EH (cell line): ENCODE measurements around the gene KDM4C.
A peak's percentile ranks its signal among the peaks of the same experiment; 100 is the strongest.

Experiments
- DNase-seq: peaks from one replicate; pipeline ENCODE4 v3.0.0-alpha.2; 2015; ENCODE audit warnings: low read depth

The KDM4C gene

DNA sequence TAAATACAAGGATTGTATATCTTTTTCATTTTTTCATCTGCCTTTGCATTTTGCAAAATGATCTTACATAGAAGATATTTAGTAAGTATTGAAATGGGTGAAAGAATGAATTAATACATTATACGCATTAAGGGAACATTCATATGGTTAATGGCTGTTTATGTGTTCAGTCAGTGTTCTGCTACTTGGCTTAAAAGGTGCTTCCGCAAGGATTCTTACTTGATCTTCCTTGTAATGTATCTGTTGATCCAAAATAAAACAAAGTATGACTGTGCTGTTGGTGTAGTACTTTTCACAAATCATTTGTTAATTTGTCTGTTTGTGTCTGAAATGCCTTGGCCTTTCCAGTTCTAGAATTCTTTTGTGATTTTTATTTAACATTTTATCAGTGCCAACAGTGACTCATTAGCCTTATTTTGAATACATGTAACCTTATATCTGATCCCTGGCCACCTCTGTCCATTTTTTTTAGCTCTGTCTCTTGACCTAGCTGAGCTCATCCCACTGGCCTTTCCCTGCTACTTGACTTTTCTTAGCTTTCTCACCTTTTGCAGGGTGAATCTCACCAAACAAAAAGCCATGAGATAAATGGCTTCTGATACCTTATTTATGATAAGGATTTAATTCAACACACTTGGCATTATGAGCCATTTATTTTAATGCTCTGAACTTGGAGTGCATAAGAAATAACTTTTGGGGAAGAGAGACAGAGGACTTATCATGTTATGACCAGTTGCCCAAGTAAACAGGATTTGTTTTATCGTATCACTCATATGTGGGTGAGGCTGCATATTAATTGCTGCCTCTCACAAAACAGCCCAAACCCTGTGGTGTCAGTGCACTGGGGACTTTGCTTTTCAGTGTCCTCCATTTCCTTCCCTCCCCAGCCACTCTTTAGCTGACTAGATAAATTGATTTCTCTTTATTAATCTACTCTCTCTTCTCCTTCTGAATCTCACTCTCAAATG lies 340.3 kb downstream of the KDM4C start:
- DNase-seq = peak; percentile 37

- no peak for DNase-seq
Observed at GRCh38 chr9:7103367-7103766, 345.6 kb downstream of the KDM4C start.

DNA sequence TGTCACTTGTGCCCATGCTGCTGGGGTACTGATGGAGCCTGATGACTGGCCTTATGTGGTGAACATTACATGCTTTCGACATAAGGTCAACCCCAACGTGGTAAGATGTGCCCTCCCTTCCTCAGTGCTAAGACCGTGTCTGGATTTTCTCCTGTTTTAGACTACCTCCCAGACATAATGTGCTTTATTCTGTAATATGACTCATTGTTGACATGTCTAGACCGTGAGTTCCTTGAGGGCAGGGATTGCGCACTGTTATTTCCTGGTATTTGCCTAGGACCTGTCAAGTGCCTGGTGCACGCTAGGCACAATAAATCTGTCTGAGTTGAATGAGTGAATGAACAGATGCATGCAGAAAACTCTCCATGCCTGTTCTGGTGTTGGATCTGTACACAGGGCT lies 346.0 kb downstream of the KDM4C start:
- peak; percentile 8 for DNase-seq

GRCh38 chr9:7104625-7105024 lies 346.9 kb downstream of the KDM4C start:
- DNase-seq = no peak

DNA sequence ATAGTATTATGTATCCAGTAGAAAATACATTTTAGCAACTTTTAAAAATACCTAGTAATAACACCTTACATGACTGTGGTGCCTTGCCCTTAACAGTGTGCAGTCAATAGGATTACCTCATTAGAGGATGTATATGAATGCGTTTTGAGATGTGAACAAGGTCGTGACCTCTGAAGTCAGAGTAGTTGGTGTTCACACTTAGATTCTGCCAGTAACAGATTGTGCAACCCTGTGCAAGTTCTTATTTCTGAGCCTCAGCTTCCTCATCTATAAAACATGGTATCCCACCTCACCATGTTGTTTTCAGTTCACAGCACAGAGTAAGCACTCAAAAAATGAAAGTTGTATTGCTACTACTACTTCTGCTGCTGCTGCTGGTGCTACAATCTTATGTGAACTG lies 347.3 kb downstream of the KDM4C start:
- no peak for DNase-seq

DNA sequence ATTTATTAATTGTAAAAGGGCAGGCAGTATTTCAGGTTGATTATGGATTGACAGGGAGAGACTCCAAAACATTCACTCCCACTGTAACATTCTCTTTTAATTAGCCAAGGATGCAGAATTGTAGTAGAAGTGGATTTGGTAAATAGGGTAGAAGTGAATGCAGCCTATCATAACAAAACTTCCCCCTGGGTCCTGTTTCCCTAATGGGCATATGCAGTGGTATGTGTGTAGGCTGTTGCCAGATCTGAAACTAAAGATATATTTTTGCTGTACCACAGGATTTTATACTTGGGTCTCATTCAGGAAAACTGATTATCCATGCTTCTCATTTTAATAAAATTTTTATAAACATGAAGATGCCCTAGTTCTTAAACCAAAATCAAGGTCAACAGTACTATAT lies 351.2 kb downstream of the KDM4C start:
- DNase-seq = no peak

- DNase-seq = no peak
Observed at GRCh38 chr9:7111413-7111812, 353.6 kb downstream of the KDM4C start.

DNA sequence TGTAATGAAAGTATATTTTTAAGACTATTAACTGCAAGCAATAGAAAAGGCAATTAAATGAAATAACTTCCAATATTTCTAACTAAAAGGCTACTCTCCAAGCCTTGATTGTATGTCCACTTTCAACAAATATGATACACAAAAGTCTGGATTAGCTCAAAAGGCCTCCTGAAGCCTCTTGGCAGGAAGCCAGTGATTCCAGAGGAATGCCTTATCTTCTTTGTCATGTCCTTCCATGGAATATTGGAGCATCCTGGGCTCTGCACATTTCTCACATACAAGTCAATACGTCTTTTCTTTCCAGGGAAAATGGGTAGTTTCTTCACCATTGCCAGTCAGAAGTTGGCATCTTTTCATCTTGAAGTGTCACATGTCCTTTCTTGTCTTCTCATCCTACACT lies 357.8 kb downstream of the KDM4C start:
- peak; percentile 40 for DNase-seq

DNA sequence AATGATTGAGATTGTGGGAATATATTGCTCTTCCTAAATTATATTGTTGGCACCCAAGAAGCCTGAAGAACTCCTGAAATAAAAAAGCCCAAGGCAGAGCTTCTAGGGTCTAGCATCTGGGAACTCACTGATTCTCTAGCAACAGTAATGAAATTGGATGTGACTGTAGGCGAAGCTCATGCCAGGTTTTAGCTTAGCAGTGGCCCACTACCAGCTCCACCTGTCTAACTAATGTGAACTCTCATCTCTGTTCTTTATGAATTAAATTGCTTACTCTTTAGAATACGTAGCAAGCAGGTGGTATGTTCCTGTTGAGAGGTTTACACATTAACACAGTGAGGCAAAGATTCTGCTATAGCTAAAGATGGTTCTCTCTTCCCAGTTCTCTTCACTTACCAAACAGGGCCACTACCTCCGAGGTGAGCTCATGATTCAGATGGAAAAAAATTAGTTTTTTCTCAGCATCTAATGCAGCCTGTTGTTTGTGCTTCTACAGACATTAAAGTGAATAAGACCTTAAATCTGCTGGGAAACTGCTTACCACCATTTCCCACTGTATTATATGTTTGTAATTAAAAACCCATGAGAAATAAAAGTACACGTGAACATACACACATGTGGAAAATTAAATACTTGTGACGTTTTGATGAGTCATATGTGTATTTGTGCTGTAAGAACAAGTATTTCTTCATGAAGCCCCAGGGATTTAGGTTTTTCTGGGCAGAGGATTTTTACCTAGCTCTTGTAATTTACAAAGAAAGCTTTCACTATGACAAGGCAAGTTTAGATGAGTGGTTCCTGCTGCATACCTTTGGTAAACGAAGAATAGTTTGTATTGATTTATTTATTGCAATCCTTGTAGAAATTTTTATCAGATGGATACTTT lies 360.1 kb downstream of the KDM4C start:
- peak; percentile 29 for DNase-seq

DNA sequence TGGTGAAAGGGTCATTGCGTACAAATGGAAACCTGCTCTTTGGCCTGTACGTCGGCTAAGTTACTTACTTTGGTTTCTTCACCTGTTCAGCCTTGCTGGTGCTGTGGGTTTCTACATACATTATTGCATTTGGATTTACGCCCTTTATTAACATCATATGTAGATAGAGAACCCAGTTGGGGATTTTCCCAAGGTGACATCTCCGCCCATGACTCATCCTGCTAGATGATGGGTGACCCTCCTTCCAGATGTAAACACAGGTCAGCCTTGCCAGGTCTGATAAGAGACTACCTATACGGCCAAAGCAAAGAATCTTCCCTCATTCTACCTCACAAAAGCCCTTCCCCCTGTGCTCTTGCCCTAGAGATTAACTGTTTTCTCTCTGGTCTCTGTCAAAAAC lies 360.9 kb downstream of the KDM4C start:
- DNase-seq = no peak

GRCh38 chr9:7119612-7120011 lies 361.8 kb downstream of the KDM4C start:
- no peak for DNase-seq

- no peak for DNase-seq
Observed at GRCh38 chr9:7121055-7121454, 363.3 kb downstream of the KDM4C start.

DNA sequence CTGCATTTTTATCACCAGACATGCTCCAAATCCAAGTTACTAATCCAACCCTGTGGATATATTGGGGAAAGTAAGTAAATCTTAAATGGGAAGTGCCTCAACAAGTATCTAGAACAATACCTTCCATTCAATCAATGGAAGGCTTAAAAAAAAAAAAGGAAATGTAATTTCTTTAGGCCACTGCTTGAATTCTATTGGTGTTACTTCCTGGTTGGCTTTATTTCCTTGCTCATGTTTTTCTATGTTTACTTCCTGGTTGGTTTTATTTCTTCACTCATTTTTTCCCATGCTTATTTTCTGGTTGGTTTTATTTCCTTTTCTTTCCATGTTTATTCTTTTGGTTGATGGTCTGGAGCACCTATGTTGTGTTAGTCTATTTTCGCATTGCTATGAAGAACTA lies 363.9 kb downstream of the KDM4C start:
- DNase-seq = no peak

GRCh38 chr9:7123743-7124142 lies 366.0 kb downstream of the KDM4C start:
- DNase-seq = no peak

DNA sequence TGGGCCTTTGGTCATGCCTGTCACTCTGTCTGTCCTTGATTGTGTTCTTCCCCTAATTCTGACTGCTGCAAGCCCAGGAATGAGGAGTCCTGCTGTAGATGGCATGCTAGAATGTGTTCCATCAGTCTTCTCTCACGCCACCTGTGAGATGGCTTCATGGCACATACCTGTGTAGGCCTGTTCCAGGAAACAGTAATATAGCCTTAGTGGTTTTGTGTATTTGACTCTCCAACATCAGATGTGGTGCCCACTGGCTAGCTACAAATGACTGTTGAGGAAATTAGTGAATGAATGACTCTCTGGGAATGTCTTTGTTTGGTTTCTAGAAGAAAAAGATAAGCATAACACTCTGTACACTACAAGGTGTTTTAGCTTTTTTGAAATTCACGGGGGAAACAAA lies 367.5 kb downstream of the KDM4C start:
- no peak for DNase-seq

GRCh38 chr9:7129391-7129790 lies 371.6 kb downstream of the KDM4C start:
- no peak for DNase-seq

DNA sequence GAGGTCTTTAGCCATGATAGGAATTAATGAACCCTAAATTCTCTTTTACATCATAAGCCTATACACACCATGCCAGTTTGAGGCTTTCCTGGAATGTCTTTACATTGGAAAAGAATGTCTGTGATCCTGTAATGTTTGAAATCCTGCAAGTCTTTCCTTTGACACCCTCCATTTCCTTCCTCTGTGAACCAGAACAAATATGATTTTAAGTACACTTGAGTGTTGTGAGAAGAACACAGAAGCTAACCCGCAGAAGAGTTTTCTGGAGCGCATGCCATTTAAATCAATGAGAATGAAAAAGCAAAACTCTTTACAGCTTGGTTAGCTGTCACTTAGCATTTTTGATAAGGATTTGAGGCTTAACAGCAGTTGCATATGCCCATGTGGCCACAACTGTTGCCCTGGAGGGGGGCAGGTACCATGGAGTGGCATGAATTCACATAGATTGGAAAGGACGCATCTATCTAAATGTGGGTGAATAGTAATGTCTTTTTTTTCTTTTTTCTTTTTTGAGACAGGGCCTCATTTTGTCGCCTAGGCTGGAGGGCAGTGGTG lies 372.6 kb downstream of the KDM4C start:
- DNase-seq = no peak

GRCh38 chr9:7132605-7133004 lies 374.8 kb downstream of the KDM4C start:
- no peak for DNase-seq

- no peak for DNase-seq
Observed at GRCh38 chr9:7135735-7136134, 378.0 kb downstream of the KDM4C start.

GRCh38 chr9:7137040-7137439 lies 379.3 kb downstream of the KDM4C start:
- no peak for DNase-seq

DNA sequence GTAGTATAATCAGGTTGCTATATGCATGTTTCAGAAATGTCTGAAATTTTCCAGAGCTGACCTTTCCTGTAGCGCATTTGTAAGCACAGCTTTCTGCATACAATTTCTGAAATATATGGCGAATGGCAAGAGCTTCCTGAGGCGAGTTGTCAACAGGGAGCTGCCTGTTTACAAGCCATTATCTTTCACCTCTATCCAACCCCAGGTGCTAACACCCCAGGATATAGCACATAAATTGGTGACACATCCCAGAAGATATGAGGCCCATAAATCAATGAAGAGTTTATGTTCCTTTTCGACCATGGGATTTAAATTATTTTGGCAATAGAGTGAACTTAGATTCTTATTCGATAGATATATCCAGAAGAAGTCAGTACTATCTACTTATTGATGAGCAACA lies 379.8 kb downstream of the KDM4C start:
- DNase-seq = no peak

DNA sequence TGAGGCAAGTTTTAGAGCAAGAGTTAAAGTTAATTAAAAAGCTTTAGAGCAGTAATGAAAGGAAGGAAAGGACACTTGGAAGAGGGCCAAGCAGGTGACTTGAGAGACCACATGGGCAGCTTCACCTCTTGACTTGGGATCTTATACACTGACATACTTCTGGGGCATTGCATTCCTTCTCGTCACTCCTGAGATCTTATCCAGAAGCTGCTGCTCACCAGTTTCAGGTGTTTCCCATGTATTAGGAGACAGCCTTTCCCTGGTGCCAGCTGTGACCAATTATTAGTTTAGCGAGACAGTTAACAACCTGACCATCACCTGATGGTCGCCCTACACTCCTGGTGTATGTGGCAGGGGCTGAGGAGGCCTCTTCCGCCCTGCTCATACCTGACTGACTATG lies 382.1 kb downstream of the KDM4C start:
- DNase-seq = no peak

- DNase-seq = no peak
Observed at GRCh38 chr9:7140401-7140800, 382.6 kb downstream of the KDM4C start.
